ENCODE results near the gene ADAT2.

Gene ADAT2

GRCh38 chr6:143397227-143398222 is 53.0 kb downstream of the ADAT2 start:
- DNase-seq (ENCODE audit: low read depth in 2 of 2) = peak; percentile 3 to 19

DNA sequence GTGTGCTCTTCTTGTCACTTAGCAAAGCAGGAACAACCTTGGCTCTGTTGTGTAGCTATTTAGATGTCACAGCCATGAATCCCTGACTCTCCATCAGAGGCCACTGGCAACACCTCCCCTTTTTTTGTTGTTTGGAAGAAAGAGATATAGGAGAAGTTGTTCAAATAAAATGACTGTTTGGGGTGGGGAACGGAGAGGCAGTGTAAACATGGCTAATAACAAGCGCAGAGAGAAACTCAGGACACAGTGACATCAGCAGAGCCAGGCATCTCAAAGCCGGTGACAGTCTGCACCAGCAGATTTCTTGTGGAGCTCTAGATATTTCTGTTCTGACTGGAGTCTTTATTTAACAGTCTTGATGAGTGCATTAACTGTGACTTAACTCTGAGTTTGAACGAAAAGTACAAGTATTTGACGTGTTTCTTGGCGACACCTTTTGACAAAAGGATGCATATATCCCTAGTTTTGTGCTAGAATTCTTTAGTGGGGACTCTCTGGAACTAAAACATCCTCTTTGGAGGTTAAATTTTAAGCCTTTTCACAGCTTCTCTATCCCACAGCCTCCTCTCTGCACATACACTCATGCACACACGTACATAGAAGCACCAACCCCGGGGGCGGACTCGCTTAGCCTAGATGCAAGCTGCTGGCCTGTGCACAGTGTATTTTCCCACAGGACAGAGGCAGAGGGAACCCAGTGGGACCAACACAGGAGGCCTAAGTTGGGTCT is 53.8 kb downstream of the ADAT2 start:
- no peak for DNase-seq (ENCODE audit: low read depth in 2 of 2)

DNA sequence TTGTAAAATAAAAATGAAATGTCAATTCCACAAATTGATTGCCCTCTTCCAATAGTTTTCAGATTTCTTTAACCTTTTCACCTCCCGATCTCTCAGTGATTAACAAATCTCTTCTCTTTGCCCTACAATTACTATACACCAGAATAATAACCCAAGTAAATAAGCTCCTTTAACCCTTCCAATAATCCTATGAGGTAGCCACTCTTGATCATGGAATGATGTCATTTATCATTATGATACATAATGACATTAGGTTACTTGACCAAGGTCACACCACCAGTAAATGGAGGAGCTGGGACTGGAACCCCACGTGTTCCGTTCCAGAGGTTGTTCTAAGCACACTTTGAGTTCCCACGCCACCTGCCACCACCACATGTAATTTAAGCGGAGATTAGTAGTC is 54.8 kb downstream of the ADAT2 start:
- no peak for DNase-seq (ENCODE audit: low read depth in 2 of 2)

- no peak for DNase-seq (ENCODE audit: low read depth in 2 of 2)
Observed at GRCh38 chr6:143394389-143394788, 56.1 kb downstream of the ADAT2 start.

DNA sequence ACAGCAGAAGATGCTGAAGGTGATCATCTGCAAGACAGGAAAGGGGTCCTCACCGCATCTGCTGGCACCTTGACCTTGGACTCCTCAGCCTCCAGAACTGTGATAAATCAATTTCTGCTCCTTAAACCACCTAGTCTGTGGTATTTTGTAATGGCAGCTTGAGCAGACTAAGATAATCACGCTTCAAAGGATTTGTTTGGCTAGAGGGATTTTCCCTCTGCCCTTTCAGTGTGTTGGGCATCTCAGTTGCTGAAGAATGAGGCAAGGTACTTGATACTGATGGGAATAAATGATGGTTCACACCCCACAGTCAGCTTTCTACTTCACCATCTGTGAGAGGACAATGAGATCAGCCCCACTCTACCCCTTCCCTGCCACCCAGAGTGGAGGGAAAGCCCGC is 60.2 kb downstream of the ADAT2 start:
- no peak for DNase-seq (ENCODE audit: low read depth in 2 of 2)

- no peak for DNase-seq (ENCODE audit: low read depth in 2 of 2)
Observed at GRCh38 chr6:143385636-143386035, 64.9 kb downstream of the ADAT2 start.

GRCh38 chr6:143376861-143377260 is 73.6 kb downstream of the ADAT2 start:
- DNase-seq (ENCODE audit: low read depth in 2 of 2) = no peak

DNA sequence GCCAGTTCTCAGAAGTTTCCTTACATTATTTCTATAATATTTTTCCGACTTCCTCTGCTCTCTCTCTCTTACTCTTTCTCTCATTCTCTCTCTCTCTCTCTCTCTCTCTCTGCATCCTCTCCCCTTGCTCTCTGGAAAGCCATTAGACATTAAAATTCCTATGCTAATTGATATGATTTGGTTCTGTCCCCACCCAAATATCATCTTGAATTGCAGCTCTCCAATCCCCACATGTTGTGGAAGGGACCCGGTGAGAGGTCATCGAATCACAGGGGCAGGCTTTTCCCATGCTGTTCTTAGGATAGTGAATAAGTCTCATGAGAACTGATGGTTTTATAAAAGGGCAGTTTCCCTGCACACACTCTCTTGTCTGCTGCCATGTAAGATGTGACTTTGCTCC is 74.1 kb downstream of the ADAT2 start:
- no peak for DNase-seq (ENCODE audit: low read depth in 2 of 2)

GRCh38 chr6:143375022-143375585 is 75.4 kb downstream of the ADAT2 start:
- DNase-seq (ENCODE audit: low read depth in 2 of 2) = no peak

- no peak for DNase-seq (ENCODE audit: low read depth in 2 of 2)
Observed at GRCh38 chr6:143374014-143374413, 76.5 kb downstream of the ADAT2 start.
